Prostate gland (tissue), 2 donors: ENCODE data around the gene KMO.

Experiments used
- CTCF ChIP-seq, 4 experiments: fragments of 200-600 bp in 2 of 4; fragments of 450-650 bp in 2 of 4; sonication (generic) in 2 of 4; IDR thresholded peaks; 1 replicate in 3 of 4; 2 replicates in 1 of 4; pipeline ENCODE4 v1.5.1; 2016 to 2019; ENCODE audit warnings: antibody characterized with exemption in 4 of 4, mild to moderate bottlenecking in 2 of 4, moderate library complexity in 2 of 4
- POLR2A ChIP-seq: fragments of 450-650 bp; IDR thresholded peaks from one replicate; pipeline ENCODE4 v1.6.1; 2016; ENCODE audit warnings: antibody characterized with exemption, mild to moderate bottlenecking

DNA sequence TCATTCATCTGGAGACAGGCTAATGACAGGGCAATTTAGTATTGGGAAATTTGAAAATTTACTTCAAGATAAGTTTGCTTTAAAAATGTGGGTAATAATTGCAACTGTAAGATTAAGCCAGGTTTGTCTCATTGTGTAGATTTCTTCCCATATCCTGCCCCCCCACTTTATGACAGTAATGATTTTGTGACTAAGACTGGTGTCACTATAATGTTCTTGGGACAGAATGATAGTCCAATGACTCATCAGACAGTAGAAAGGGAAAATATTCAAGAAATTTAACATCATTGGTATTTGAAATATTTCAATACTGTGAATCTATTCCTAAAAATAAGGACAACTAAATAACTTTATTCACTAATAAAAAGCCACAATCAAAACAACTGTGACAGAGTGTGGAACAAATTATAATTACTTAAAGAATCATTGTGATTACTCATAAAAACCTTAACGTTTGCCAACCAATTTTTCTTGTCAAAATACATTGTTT lies 49.4 kb upstream of the KMO start:
- TF ChIP-seq CTCF (IDR thresholded peaks at IDR 0.05) (no peak), POLR2A (no peak)
